Testis (tissue), 3 donors: Measurements from ENCODE around the gene IKZF5. TPM values are rescaled to one million over a fixed set of nuclear protein-coding genes. Genes with fewer than 3 reads are reported as not detected.

Source experiments
- DNase-seq: peaks from one replicate; pipeline ENCODE4 v3.0.0-alpha.2; 2019
- H3K27ac ChIP-seq, 2 donors: fragments of 200-600 bp; sonication (generic); one replicate each; pipeline ENCODE4 v1.5.1; 2019
- H3K27me3 ChIP-seq: fragments of 200-600 bp; sonication (generic); one replicate; pipeline ENCODE4 v1.5.1; 2019
- H3K36me3 ChIP-seq: fragments of 200-600 bp; sonication (generic); one replicate; pipeline ENCODE4 v1.5.1; 2017; ENCODE audit warnings: low read depth; ENCODE audit errors: missing control alignments
- H3K4me1 ChIP-seq: fragments of 200-600 bp; sonication (generic); one replicate; pipeline ENCODE4 v1.5.1; 2019
- H3K4me3 ChIP-seq, 2 donors: fragments of 200-600 bp; sonication (generic); one replicate each; pipeline ENCODE4 v1.5.1; 2017 to 2019
- H3K9me3 ChIP-seq: fragments of 200-600 bp; sonication (generic); one replicate; pipeline ENCODE4 v1.5.1; 2017
- POLR2A ChIP-seq: fragments of 450-650 bp; IDR thresholded peaks from one replicate; pipeline ENCODE4 v1.6.1; 2017; ENCODE audit warnings: antibody characterized with exemption, mild to moderate bottlenecking, moderate library complexity
- WGBS, 2 donors: methylation state at CpG; one replicate each; pipeline ENCODE4 v1.1.5; 2018; 5-methylcytosine and 5-hydroxymethylcytosine counted together
- intact Hi-C: fragments of 100-400 bp; cut with DNase I; formaldehyde crosslinking; loops from one replicate; pipeline ENCODE4 v1.15.1; 2023; ENCODE audit warnings: low total_unique reads
- polyA plus RNA-seq: library from polyadenylated mRNA; stranded (reverse); fragments of 350-450 nt; fragmentation: Illumina TruSeq; extraction: RNeasy Lipid Tissue Mini Kit (QIAGEN cat#74804); gene quantifications from one replicate; pipeline ENCODE4 v1.2.3, GENCODE V29; 2014; ENCODE audit warnings: low read depth, low replicate concordance; ENCODE audit not compliant: insufficient read depth
- total RNA-seq, 2 donors: library from RNA; depleted of rRNA; stranded (reverse); fragments of >200 nt; gene quantifications; one replicate each; pipeline ENCODE4 v1.2.3, GENCODE V29; 2016
- TF ChIP-seq, protein P1 (sequence below), 3 experiments: fragments of 450-650 bp in 2 of 3; fragments of 200-600 bp in 1 of 3; sonication (generic) in 1 of 3; IDR thresholded peaks; one replicate each; pipeline ENCODE4 v1.5.1; 2016 to 2019; ENCODE audit warnings: antibody characterized with exemption in 3 of 3, mild to moderate bottlenecking in 2 of 3, moderate library complexity in 1 of 3

Gene IKZF5
- total and polyA plus RNA-seq, 3 donors from 2014 or later, result 18.8 to 21.4 (median 21.4) TPM

DNA sequence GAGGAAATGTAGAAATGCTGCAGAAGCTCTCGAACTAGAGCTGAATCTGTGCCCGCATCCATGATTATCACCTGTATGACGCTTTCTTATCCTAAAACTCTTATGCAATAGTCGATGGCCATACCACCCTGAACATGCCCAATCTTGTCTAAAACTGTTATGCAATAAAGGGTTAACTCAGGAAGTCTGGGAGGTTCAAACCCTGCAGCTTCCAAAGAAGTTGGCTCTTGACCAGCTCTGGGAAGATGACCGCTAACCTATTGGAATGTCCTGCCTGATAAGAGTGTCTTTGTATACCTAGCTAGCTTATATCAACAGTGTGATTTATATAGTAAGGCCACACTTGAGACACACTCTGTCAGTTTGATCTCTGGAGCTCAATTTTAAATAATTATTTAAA, 51.1 kb downstream of the IKZF5 start:
- TF ChIP-seq, protein P1, sequence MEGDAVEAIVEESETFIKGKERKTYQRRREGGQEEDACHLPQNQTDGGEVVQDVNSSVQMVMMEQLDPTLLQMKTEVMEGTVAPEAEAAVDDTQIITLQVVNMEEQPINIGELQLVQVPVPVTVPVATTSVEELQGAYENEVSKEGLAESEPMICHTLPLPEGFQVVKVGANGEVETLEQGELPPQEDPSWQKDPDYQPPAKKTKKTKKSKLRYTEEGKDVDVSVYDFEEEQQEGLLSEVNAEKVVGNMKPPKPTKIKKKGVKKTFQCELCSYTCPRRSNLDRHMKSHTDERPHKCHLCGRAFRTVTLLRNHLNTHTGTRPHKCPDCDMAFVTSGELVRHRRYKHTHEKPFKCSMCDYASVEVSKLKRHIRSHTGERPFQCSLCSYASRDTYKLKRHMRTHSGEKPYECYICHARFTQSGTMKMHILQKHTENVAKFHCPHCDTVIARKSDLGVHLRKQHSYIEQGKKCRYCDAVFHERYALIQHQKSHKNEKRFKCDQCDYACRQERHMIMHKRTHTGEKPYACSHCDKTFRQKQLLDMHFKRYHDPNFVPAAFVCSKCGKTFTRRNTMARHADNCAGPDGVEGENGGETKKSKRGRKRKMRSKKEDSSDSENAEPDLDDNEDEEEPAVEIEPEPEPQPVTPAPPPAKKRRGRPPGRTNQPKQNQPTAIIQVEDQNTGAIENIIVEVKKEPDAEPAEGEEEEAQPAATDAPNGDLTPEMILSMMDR (IDR thresholded peaks at IDR 0.05), result no peak
- no peak for TF ChIP-seq POLR2A
- H3K36me3 ChIP-seq, result no peaks in the 10 kb centered on the region
- no peaks in the 10 kb centered on the region for H3K27me3 ChIP-seq
- no peak overlapping the region for H3K4me3 ChIP-seq
- peaks cover 4% of the 10 kb centered on the region for H3K4me1 ChIP-seq
- 76 to 84% methylated on average over 5 of the region's 5 CpGs for WGBS, 2 donors
- intact Hi-C loops, result no loop called here
- no peak overlapping the region for H3K27ac ChIP-seq
- no peaks in the 10 kb centered on the region for H3K9me3 ChIP-seq
- DNase-seq, result no peak

- Histone ChIP-seq H3K9me3 (no peaks in the 10 kb centered on the region), H3K4me1 (peaks cover 4% of the 10 kb centered on the region), H3K36me3 (no peaks in the 10 kb centered on the region), H3K27ac (no peak overlapping the region), H3K27me3 (no peaks in the 10 kb centered on the region), H3K4me3 (no peak overlapping the region)
- intact Hi-C loops, result no loop called here
- DNase-seq, result no peak
- TF ChIP-seq POLR2A, result no peak
- TF ChIP-seq, protein P1 (IDR thresholded peaks at IDR 0.05), result no peak
- WGBS, 2 donors, result 92 to 95% methylated on average over 1 of the region's 1 CpG
Measured at GRCh38 chr10:122955892-122956291, 52.7 kb downstream of the IKZF5 start.

- 51 to 66% methylated on average over 12 to 13 of the region's 13 CpGs for WGBS, 2 donors
- TF ChIP-seq, protein P1 (IDR thresholded peaks at IDR 0.05), result no peak
- no peak for TF ChIP-seq POLR2A
- DNase-seq, result no peak
- H3K27me3 ChIP-seq, result no peaks in the 10 kb centered on the region
- H3K36me3 ChIP-seq, result no peaks in the 10 kb centered on the region
- peaks cover 4% of the 10 kb centered on the region for H3K4me1 ChIP-seq
- H3K27ac ChIP-seq, result no peak overlapping the region
- intact Hi-C loops, result no loop called here
- peak overlapping the region; percentile 82 to 91 for H3K4me3 ChIP-seq
- no peaks in the 10 kb centered on the region for H3K9me3 ChIP-seq
Measured at GRCh38 chr10:122954731-122955050, 53.9 kb downstream of the IKZF5 start.

- Histone ChIP-seq H3K36me3 (no peaks in the 10 kb centered on the region), H3K9me3 (no peaks in the 10 kb centered on the region), H3K27ac (peak within 1 kb of the TSS; percentile 65 to 76), H3K27me3 (no peaks in the 10 kb centered on the region), H3K4me1 (peaks cover 4% of the 10 kb centered on the region), H3K4me3 (peak within 1 kb of the TSS; percentile 82 to 91)
- DNase-seq, result peak; percentile 98
- intact Hi-C loops, result no loop called here
- TF ChIP-seq POLR2A, result no peak
- TF ChIP-seq, protein P1 (IDR thresholded peaks at IDR 0.05), result peak in 1 of 3 experiments; percentile 7
- 5% methylated on average over 44 to 67 of the region's 77 CpGs for WGBS, 2 donors
Measured at GRCh38 chr10:122953902-122954730, 54.5 kb downstream of the IKZF5 start, which contains the start of gene C10orf88. TSS of gene C10orf88 (minus strand) at chr10:122954227. CDS start at chr10:122954178, 49 bp downstream.

GRCh38 chr10:122949296-122949695, 59.3 kb downstream of the IKZF5 start:
- peaks cover 1% of the 10 kb centered on the region for H3K4me1 ChIP-seq
- H3K27ac ChIP-seq, result no peak overlapping the region

More at GRCh38 chr10:122949296-122949695, 59.3 kb downstream of the IKZF5 start:
- WGBS, 2 donors, result 96 to 97% methylated on average over 3 of the region's 3 CpGs
- TF ChIP-seq, protein P1 (IDR thresholded peaks at IDR 0.05), result no peak
- TF ChIP-seq POLR2A, result no peak
- H3K9me3 ChIP-seq, result no peaks in the 10 kb centered on the region
- intact Hi-C loops, result no loop called here
- H3K27me3 ChIP-seq, result no peaks in the 10 kb centered on the region
- no peaks in the 10 kb centered on the region for H3K36me3 ChIP-seq
- H3K4me3 ChIP-seq, result no peak overlapping the region
- no peak for DNase-seq
